OCI-LY3 (cell line): ENCODE results near the gene RHBG.

Source experiments
- CTCF ChIP-seq: fragments of 200-600, 300-600 bp; sonication (generic); IDR thresholded peaks from 2 replicates; pipeline ENCODE4 v1.5.1; 2014; ENCODE audit warnings: antibody characterized with exemption, low read length, low read depth
- EZH2phosphoT487 ChIP-seq: fragments of 200-600 bp; shearing (Covaris generic); IDR thresholded peaks from 2 replicates; pipeline ENCODE4 v1.6.1; 2018; ENCODE audit warnings: antibody characterized with exemption, mixed run types, low read depth

GRCh38 chr1:156391701-156392100 is 22.7 kb downstream of the RHBG start:
- TF ChIP-seq CTCF (no peak), EZH2phosphoT487 (no peak)
